ENCODE results near the gene NRSN1.

The NRSN1 gene

GRCh38 chr6:24125980-24126379 lies at the start of gene NRSN1:
Gene NRSN1, plus strand, starts transcription at chr6:24126215. Its CDS starts 8,113 bp downstream, at chr6:24134328.
- DNase-seq (ENCODE audit: low read depth), result no peak

GRCh38 chr6:24078200-24078599 lies 47.8 kb upstream of the NRSN1 start:
- DNase-seq (ENCODE audit: low read depth), result no peak

- DNase-seq (ENCODE audit: low read depth), result no peak
Observed at GRCh38 chr6:24079076-24079475, 46.9 kb upstream of the NRSN1 start.

GRCh38 chr6:24080711-24081110 lies 45.3 kb upstream of the NRSN1 start:
- DNase-seq (ENCODE audit: low read depth), result no peak

GRCh38 chr6:24089736-24090135 lies 36.3 kb upstream of the NRSN1 start:
- DNase-seq (ENCODE audit: low read depth), result no peak

- no peak for DNase-seq (ENCODE audit: low read depth)
Observed at GRCh38 chr6:24092407-24092806, 33.6 kb upstream of the NRSN1 start.

- no peak for DNase-seq (ENCODE audit: low read depth)
Observed at GRCh38 chr6:24093381-24093780, 32.6 kb upstream of the NRSN1 start.

- DNase-seq (ENCODE audit: low read depth), result no peak
Observed at GRCh38 chr6:24099181-24099580, 26.8 kb upstream of the NRSN1 start.

GRCh38 chr6:24100024-24100769 lies 25.8 kb upstream of the NRSN1 start:
- DNase-seq (ENCODE audit: low read depth), result no peak

- DNase-seq (ENCODE audit: low read depth), result no peak
Observed at GRCh38 chr6:24100770-24101155, 25.3 kb upstream of the NRSN1 start.

- no peak for DNase-seq (ENCODE audit: low read depth)
Observed at GRCh38 chr6:24105191-24105590, 20.8 kb upstream of the NRSN1 start.

- DNase-seq (ENCODE audit: low read depth), result no peak
Observed at GRCh38 chr6:24106291-24106690, 19.7 kb upstream of the NRSN1 start.

GRCh38 chr6:24107294-24107693 lies 18.7 kb upstream of the NRSN1 start:
- DNase-seq (ENCODE audit: low read depth), result no peak

GRCh38 chr6:24108056-24108455 lies 18.0 kb upstream of the NRSN1 start:
- no peak for DNase-seq (ENCODE audit: low read depth)

GRCh38 chr6:24110417-24110816 lies 15.6 kb upstream of the NRSN1 start:
- DNase-seq (ENCODE audit: low read depth), result no peak

GRCh38 chr6:24113891-24114290 lies 12.1 kb upstream of the NRSN1 start:
- no peak for DNase-seq (ENCODE audit: low read depth)

GRCh38 chr6:24117021-24117420 lies 9.0 kb upstream of the NRSN1 start:
- no peak for DNase-seq (ENCODE audit: low read depth)

GRCh38 chr6:24122139-24122538 lies 3.9 kb upstream of the NRSN1 start:
- no peak for DNase-seq (ENCODE audit: low read depth)

GRCh38 chr6:24126586-24127192 lies 674 bp downstream of the NRSN1 start:
- DNase-seq (ENCODE audit: low read depth), result peak; percentile 42

GRCh38 chr6:24127316-24127715 lies 1.3 kb downstream of the NRSN1 start:
- no peak for DNase-seq (ENCODE audit: low read depth)

GRCh38 chr6:24131751-24132150 lies 5.7 kb downstream of the NRSN1 start:
- no peak for DNase-seq (ENCODE audit: low read depth)

- no peak for DNase-seq (ENCODE audit: low read depth)
Observed at GRCh38 chr6:24139080-24139479, 13.1 kb downstream of the NRSN1 start.

- no peak for DNase-seq (ENCODE audit: low read depth)
Observed at GRCh38 chr6:24139639-24140038, 13.6 kb downstream of the NRSN1 start.

- DNase-seq (ENCODE audit: low read depth), result no peak
Observed at GRCh38 chr6:24140591-24140990, 14.6 kb downstream of the NRSN1 start.
